CD4-positive, alpha-beta T cell treated with Interleukin-15 for 4 hours (primary cell): ENCODE data around the gene LIPG.

Source experiments
- DNase-seq: peaks from one replicate; pipeline ENCODE4 v3.0.0-alpha.2; 2020; ENCODE audit warnings: low spot score

LIPG gene

GRCh38 chr18:49612515-49613033, 50.7 kb downstream of the LIPG start:
- DNase-seq: no peak

- DNase-seq: no peak
These were observed 51.3 kb downstream of the LIPG start for GRCh38 chr18:49613141-49613640.

GRCh38 chr18:49613641-49614151, 51.8 kb downstream of the LIPG start:
- DNase-seq: no peak

- no peak for DNase-seq
These were observed 54.9 kb downstream of the LIPG start for GRCh38 chr18:49616618-49617328.

GRCh38 chr18:49617329-49617695, 55.5 kb downstream of the LIPG start:
- no peak for DNase-seq

- no peak for DNase-seq
These were observed 56.0 kb downstream of the LIPG start for GRCh38 chr18:49617865-49618264.

GRCh38 chr18:49618742-49619681, 57.2 kb downstream of the LIPG start:
- no peak for DNase-seq

- DNase-seq: no peak
These were observed 57.9 kb downstream of the LIPG start for GRCh38 chr18:49619801-49620200.

- no peak for DNase-seq
These were observed 59.4 kb downstream of the LIPG start for GRCh38 chr18:49621301-49621700.

GRCh38 chr18:49621717-49622351, 60.0 kb downstream of the LIPG start:
- no peak for DNase-seq

- no peak for DNase-seq
These were observed 61.7 kb downstream of the LIPG start for GRCh38 chr18:49623571-49623970.

GRCh38 chr18:49625021-49625691, 63.3 kb downstream of the LIPG start:
- DNase-seq: no peak

- DNase-seq: no peak
These were observed 65.1 kb downstream of the LIPG start for GRCh38 chr18:49626842-49627467.

- DNase-seq: no peak
These were observed 66.3 kb downstream of the LIPG start for GRCh38 chr18:49628119-49628518.

- no peak for DNase-seq
These were observed 67.3 kb downstream of the LIPG start for GRCh38 chr18:49628881-49629795.

GRCh38 chr18:49630246-49630699, 68.4 kb downstream of the LIPG start:
- DNase-seq: no peak

GRCh38 chr18:49631146-49631866, 69.4 kb downstream of the LIPG start:
- no peak for DNase-seq

GRCh38 chr18:49632588-49632987, 70.7 kb downstream of the LIPG start:
- no peak for DNase-seq

GRCh38 chr18:49638209-49638785, 76.4 kb downstream of the LIPG start:
- no peak for DNase-seq
